RWPE1 (cell line): ENCODE results near the gene AUTS2.

Source experiments
- CTCF ChIA-PET: fragments of 350-600 bp; sonication (Branson Sonifier 250); formaldehyde crosslinking; extraction: SDS; loops from one replicate; lab custom pipeline; 2021; lab: Yijun Ruan, JAX
- POLR2A ChIA-PET: fragments of 400-600 bp; formaldehyde crosslinking; extraction: SDS; loops from one replicate; lab custom pipeline; 2020; ENCODE audit warnings: antibody characterized with exemption; ENCODE audit not compliant: low non-redundant PET; lab: Yijun Ruan, JAX
- DNase-seq: peaks from one replicate; pipeline ENCODE4 v3.0.0; 2012; ENCODE audit warnings: low spot score
- H3K27ac ChIP-seq: fragments of 450-650 bp; 2 replicates; pipeline ENCODE4 v1.5.1; 2017
- TF ChIP-seq, protein P1 (sequence below): fragments of 450-650 bp; conservative IDR thresholded peaks from 2 replicates; pipeline ENCODE4 v1.5.1; 2017; ENCODE audit warnings: low read depth, mild to moderate bottlenecking

AUTS2 gene

DNA sequence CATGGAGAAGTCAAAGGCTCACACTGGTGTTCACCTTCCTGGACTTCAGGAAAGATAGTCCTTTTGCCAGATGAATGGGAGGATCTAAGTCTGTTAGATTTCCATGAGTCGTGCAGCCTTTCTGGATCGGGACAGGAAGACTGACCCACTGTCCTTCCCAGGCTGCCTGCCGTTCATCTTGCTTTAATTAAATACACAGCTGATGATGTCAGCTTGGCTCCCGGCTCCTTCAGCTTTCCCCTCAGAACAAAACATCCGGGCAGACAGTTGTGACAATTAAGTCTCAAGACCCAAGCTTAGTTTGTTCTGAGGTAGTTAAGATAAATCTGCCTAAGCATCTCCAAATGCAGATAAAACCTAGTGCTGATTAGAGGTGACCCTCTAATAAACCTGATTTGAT is 58.6 kb downstream of the AUTS2 start:
- no peak overlapping the region for H3K27ac ChIP-seq
- TF ChIP-seq, protein P1, sequence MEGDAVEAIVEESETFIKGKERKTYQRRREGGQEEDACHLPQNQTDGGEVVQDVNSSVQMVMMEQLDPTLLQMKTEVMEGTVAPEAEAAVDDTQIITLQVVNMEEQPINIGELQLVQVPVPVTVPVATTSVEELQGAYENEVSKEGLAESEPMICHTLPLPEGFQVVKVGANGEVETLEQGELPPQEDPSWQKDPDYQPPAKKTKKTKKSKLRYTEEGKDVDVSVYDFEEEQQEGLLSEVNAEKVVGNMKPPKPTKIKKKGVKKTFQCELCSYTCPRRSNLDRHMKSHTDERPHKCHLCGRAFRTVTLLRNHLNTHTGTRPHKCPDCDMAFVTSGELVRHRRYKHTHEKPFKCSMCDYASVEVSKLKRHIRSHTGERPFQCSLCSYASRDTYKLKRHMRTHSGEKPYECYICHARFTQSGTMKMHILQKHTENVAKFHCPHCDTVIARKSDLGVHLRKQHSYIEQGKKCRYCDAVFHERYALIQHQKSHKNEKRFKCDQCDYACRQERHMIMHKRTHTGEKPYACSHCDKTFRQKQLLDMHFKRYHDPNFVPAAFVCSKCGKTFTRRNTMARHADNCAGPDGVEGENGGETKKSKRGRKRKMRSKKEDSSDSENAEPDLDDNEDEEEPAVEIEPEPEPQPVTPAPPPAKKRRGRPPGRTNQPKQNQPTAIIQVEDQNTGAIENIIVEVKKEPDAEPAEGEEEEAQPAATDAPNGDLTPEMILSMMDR: no peak
- ChIA-PET POLR2A (no interaction called here), CTCF (no interaction called here)
- DNase-seq: no peak

DNA sequence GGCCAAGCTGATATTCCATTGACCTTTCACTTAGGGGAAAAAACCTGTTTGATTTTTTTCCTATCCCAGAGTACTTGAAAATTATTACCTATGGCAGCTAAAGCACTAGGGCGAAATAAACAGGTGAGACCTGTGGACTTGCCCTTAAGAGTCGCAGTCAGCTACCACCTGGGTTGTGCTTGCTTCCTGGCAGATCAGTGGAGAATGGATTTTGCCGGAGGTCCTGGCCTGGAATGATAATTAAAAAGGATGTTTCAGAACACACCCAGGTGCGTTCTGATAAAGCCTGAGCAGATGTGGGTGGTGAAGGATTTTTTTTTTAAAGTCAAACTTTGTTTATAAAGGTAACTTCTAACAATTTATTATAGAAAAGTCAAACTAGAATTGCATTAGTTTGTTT is 59.1 kb downstream of the AUTS2 start:
- DNase-seq: no peak
- ChIA-PET POLR2A (no interaction called here), CTCF (no interaction called here)
- H3K27ac ChIP-seq: no peak overlapping the region
- TF ChIP-seq, protein P1: no peak

DNA sequence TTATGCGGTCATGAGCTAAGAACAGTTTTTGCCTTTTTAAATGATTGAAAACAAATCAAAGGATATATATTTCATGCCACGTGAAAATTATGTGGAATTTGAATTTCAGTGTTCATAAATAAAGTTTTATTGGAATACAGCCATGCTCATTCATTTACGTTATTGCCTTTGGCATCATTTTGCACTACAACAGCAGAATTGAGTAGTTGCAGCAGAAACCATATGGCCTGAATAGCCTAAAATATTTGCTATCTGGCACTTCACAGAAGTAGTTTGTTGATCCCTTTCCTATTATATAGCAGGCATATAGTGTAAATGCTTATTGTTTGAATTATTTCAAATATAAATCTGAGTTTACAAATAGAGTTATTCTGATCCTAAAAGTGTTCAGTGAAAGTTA is 59.7 kb downstream of the AUTS2 start:
- no peak overlapping the region for H3K27ac ChIP-seq
- CTCF ChIA-PET: no interaction called here
- no peak for DNase-seq
- POLR2A ChIA-PET: no interaction called here
- TF ChIP-seq, protein P1: no peak

DNA sequence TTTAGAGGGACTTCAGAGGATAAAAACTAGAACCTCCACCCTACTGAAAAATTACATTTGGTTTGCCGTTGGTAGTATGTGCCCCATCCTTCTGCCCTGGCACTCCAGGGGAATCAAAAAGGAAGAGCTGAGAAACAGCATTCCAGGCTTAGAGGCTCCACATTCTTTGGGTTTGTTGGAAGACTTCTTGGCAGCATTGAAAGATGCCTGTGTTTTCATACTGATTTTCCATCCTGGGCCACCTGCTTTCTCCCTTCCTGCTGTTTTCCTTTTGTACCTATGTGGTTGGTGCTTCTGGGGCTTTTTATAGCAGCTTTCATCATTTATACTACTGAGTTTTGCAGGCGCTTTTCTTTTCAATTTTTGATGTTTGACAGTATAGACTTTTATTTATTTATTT is 61.7 kb downstream of the AUTS2 start:
- no peak for DNase-seq
- CTCF ChIA-PET: interaction anchor here (0.7 kb wide), 1 partner anchor 212 kb away, joined by 3 read pairs; no protein-coding TSS in a partner anchor
- TF ChIP-seq, protein P1: no peak
- POLR2A ChIA-PET: no interaction called here
- no peak overlapping the region for H3K27ac ChIP-seq

DNA sequence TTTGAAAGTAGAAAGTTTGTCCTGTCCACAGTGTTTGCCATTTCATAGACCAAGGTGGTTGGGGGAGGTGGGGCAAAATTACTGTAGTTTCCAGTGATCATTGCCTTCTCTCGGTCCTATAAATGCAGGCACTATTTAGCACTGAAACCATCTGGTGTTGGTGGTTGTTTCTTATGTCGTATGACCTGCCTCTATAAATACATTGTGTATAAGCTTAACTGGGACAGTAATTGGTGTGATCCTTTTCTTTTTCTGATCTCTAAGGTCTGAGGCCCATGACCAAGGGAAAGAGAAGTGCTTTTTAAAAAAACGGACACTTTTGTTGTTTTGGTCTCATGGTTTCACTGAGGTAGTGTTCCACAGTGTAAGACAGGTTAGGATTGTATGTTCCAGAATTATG is 63.1 kb downstream of the AUTS2 start:
- TF ChIP-seq, protein P1: no peak
- H3K27ac ChIP-seq: no peak overlapping the region
- no peak for DNase-seq
- ChIA-PET CTCF (no interaction called here), POLR2A (no interaction called here)

DNA sequence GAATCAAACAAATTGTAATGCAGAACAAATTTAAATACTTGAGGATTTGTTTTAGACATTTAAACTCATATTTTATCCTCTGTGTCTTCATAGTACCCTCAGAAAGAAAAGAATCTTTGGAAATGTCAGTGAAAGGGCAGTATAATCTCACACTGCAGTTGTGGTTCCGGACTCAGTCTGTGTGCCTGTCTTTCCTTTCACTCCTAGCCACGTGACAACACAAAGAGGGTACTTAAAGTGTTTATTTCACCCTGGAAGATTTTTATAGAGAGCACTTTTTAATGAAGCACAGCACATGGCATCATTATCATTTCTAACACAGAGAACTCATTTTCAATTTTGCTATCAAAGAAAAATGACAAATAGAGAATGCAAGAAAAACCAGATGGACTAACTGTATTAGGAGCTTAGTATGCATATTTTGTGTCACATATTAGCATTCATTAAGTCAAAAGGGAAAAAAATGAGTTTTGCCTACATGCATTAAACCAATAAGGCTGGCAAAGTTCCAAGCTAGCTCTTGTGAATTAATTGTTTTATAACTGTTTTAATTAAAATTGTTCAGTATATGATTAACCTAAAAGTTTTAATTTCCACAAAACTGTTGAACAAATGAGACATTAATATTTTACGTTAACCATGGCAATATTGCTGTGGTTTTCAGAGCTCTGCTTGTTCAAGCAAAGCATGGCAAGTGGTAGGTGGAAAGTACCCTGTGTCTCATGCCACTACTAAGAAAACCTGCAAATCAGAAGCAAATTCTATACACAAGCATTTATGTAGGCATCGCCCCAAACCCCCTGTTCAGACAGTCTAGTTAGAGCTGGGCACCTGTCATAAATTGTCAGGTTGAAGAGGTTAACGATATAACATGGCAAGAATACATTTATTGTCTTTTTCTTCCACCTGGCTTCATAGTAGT is 65.9 kb downstream of the AUTS2 start:
- ChIA-PET CTCF (no interaction called here), POLR2A (no interaction called here)
- DNase-seq: no peak
- TF ChIP-seq, protein P1: no peak
- no peak overlapping the region for H3K27ac ChIP-seq
